Muscle layer of duodenum (tissue), 2 donors: ENCODE measurements around the gene REV1.

Experiments
- H3K27ac ChIP-seq: one replicate; pipeline ENCODE4 v1.7.0; 2013; ENCODE audit warnings: mild to moderate bottlenecking, low read length
- H3K27me3 ChIP-seq: one replicate; pipeline ENCODE4 v1.7.0; 2013; ENCODE audit warnings: low read depth, mild to moderate bottlenecking, control low read depth, low read length
- H3K36me3 ChIP-seq, 2 donors: one replicate each; pipeline ENCODE4 v1.7.0; 2013; ENCODE audit warnings: low read length in 2 of 2, control low read depth in 1 of 2, mild to moderate bottlenecking in 1 of 2; ENCODE audit not compliant: insufficient read depth in 2 of 2, control insufficient read depth in 1 of 2
- H3K4me1 ChIP-seq, 2 donors: one replicate each; pipeline ENCODE4 v1.7.0; 2013; ENCODE audit warnings: low read length in 2 of 2, mild to moderate bottlenecking in 2 of 2, control low read depth in 1 of 2, moderate library complexity in 1 of 2; ENCODE audit not compliant: insufficient read depth in 2 of 2, control insufficient read depth in 1 of 2
- H3K4me3 ChIP-seq, 2 donors: one replicate each; pipeline ENCODE4 v1.7.0; 2013; ENCODE audit warnings: low read length in 2 of 2, low read depth in 1 of 2, mild to moderate bottlenecking in 1 of 2
- H3K9me3 ChIP-seq, 2 donors: one replicate each; pipeline ENCODE4 v1.7.0; 2013; ENCODE audit warnings: low read length in 2 of 2, control low read depth in 1 of 2, mild to moderate bottlenecking in 1 of 2; ENCODE audit not compliant: control insufficient read depth in 1 of 2
- donor health status: healthy.

REV1 gene

GRCh38 chr2:99489761-99490622 lies at the start of gene REV1:
TSS of gene REV1 (minus strand) at chr2:99490017. CDS start at chr2:99464975, 25,042 bp downstream.
- Histone ChIP-seq H3K9me3 (no peaks in the 10 kb centered on the region), H3K36me3 (no peaks in the 10 kb centered on the region), H3K4me1 (peaks cover 0 to 14% of the 10 kb centered on the region in 2 donors), H3K4me3 (peak within 1 kb of the TSS; percentile 82 to 84), H3K27me3 (no peaks in the 10 kb centered on the region), H3K27ac (peak within 1 kb of the TSS; percentile 67)

GRCh38 chr2:99537910-99538485 lies 48.2 kb upstream of the REV1 start:
- no peaks in the 10 kb centered on the region for H3K9me3 ChIP-seq
- no peaks in the 10 kb centered on the region for H3K36me3 ChIP-seq
- H3K4me1 ChIP-seq = peaks cover 0 to 8% of the 10 kb centered on the region in 2 donors
- no peaks in the 10 kb centered on the region for H3K27me3 ChIP-seq
- no peak overlapping the region for H3K4me3 ChIP-seq
- H3K27ac ChIP-seq = no peak overlapping the region

- no peak overlapping the region for H3K4me3 ChIP-seq
- no peaks in the 10 kb centered on the region for H3K9me3 ChIP-seq
- H3K27ac ChIP-seq = no peak overlapping the region
- H3K36me3 ChIP-seq = no peaks in the 10 kb centered on the region
- H3K4me1 ChIP-seq = no peaks in the 10 kb centered on the region
- H3K27me3 ChIP-seq = no peaks in the 10 kb centered on the region
Measured at GRCh38 chr2:99524056-99524455, 34.2 kb upstream of the REV1 start.

- Histone ChIP-seq H3K36me3 (no peaks in the 10 kb centered on the region), H3K27ac (no peak overlapping the region), H3K4me3 (no peak overlapping the region), H3K4me1 (no peaks in the 10 kb centered on the region), H3K9me3 (no peaks in the 10 kb centered on the region), H3K27me3 (no peaks in the 10 kb centered on the region)
Measured at GRCh38 chr2:99522157-99522556, 32.3 kb upstream of the REV1 start.

- Histone ChIP-seq H3K27ac (no peak overlapping the region), H3K27me3 (no peaks in the 10 kb centered on the region), H3K9me3 (no peaks in the 10 kb centered on the region), H3K36me3 (no peaks in the 10 kb centered on the region), H3K4me1 (no peaks in the 10 kb centered on the region), H3K4me3 (no peak overlapping the region)
Measured at GRCh38 chr2:99520813-99521212, 31.0 kb upstream of the REV1 start.

GRCh38 chr2:99520195-99520594 lies 30.4 kb upstream of the REV1 start:
- Histone ChIP-seq H3K27ac (no peak overlapping the region), H3K36me3 (no peaks in the 10 kb centered on the region), H3K27me3 (no peaks in the 10 kb centered on the region), H3K9me3 (no peaks in the 10 kb centered on the region), H3K4me3 (no peak overlapping the region), H3K4me1 (no peaks in the 10 kb centered on the region)

GRCh38 chr2:99514357-99514756 lies 24.5 kb upstream of the REV1 start:
- no peaks in the 10 kb centered on the region for H3K36me3 ChIP-seq
- H3K4me3 ChIP-seq = no peak overlapping the region
- peaks cover 0 to 16% of the 10 kb centered on the region in 2 donors for H3K4me1 ChIP-seq
- H3K9me3 ChIP-seq = no peaks in the 10 kb centered on the region
- H3K27me3 ChIP-seq = no peaks in the 10 kb centered on the region
- H3K27ac ChIP-seq = no peak overlapping the region

GRCh38 chr2:99512181-99512591 lies 22.4 kb upstream of the REV1 start:
- Histone ChIP-seq H3K4me3 (no peak overlapping the region), H3K27ac (no peak overlapping the region), H3K9me3 (no peaks in the 10 kb centered on the region), H3K36me3 (no peaks in the 10 kb centered on the region), H3K4me1 (peaks cover 0 to 16% of the 10 kb centered on the region in 2 donors), H3K27me3 (no peaks in the 10 kb centered on the region)

GRCh38 chr2:99509387-99509786 lies 19.6 kb upstream of the REV1 start:
- Histone ChIP-seq H3K27ac (no peak overlapping the region), H3K4me3 (no peak overlapping the region), H3K27me3 (no peaks in the 10 kb centered on the region), H3K9me3 (no peaks in the 10 kb centered on the region), H3K4me1 (peaks cover 0 to 16% of the 10 kb centered on the region in 2 donors), H3K36me3 (no peaks in the 10 kb centered on the region)

GRCh38 chr2:99507937-99508818 lies 18.4 kb upstream of the REV1 start:
- Histone ChIP-seq H3K4me1 (peaks cover 0 to 15% of the 10 kb centered on the region in 2 donors), H3K27ac (no peak overlapping the region), H3K9me3 (no peaks in the 10 kb centered on the region), H3K27me3 (no peaks in the 10 kb centered on the region), H3K4me3 (no peak overlapping the region), H3K36me3 (no peaks in the 10 kb centered on the region)
